ENCODE data around the gene LRRC18. TPM values are rescaled to one million over a fixed set of nuclear protein-coding genes. Genes with fewer than 3 reads are reported as not detected.

The LRRC18 gene
- total and polyA plus RNA-seq, 9 of the 15 experiments (the other 6 are each of a cell fraction or from before 2014, with no cell fraction given) = not detected

- in situ Hi-C loops (cut with MboI) = no loop called here
- Histone ChIP-seq H3K4me1 (replicated peaks in 1 of 2; ENCODE audit: control insufficient read depth in 2 of 2, insufficient read depth in 2 of 2, low read length in 2 of 2) (no peaks in the 10 kb centered on the region), H3K36me3 (ENCODE audit: control insufficient read depth, insufficient read depth, low read length) (no peaks in the 10 kb centered on the region), H3K9me1 (ENCODE audit: control insufficient read depth, insufficient read depth, low read length) (no peaks in the 10 kb centered on the region), H3K79me2 (ENCODE audit: control insufficient read depth, insufficient read depth, low read length) (no peaks in the 10 kb centered on the region), H3K4me2 (ENCODE audit: insufficient read depth, low read length) (no peak overlapping the region), H3K9ac (ENCODE audit: insufficient read depth in 1 of 2, low read depth in 2 of 2, low read length in 2 of 2) (no peak overlapping the region), H3K27me3 (ENCODE audit: control insufficient read depth in 2 of 2, insufficient read depth in 2 of 2, low read length in 2 of 2) (peaks cover 8 to 39% of the 10 kb centered on the region in 2 experiments; a peak in 4 of 5 replicates), H4K20me1 (replicated peaks; ENCODE audit: control insufficient read depth, insufficient read depth, low read length) (no peaks in the 10 kb centered on the region), H3K27ac (ENCODE audit: extremely low read depth, low read depth, low read length) (no peak overlapping the region), H2AFZ (ENCODE audit: low read depth, low read length) (no peak overlapping the region; the same call in 1 of the 2 replicates), H3K9me3 (replicated peaks; ENCODE audit: control insufficient read depth, insufficient read depth, low read depth, low read length) (no peaks in the 10 kb centered on the region), H3K4me3 (no peak overlapping the region)
- FAIRE-seq (no peak), ATAC-seq (no peak), DNase-seq (ENCODE audit: extremely low read depth in 1 of 4, low spot score in 3 of 4) (no peak)
- WGBS (ENCODE audit: insufficient coverage, low coverage, missing lambda C conversion rate) = 7% methylated on average over 8 of the region's 8 CpGs
- no TSS peak for BruUV-seq (replicated peaks)
- ChIA-PET CTCF (ENCODE audit: low intra/inter-chr PET ratio) (no interaction called here), POLR2A (interaction anchor here (0.5 to 0.6 kb wide), 3 partner anchors 16 to 467 kb away, joined by 3 read pairs; no protein-coding TSS in a partner anchor)
- intact Hi-C loops (cut with micrococcal nuclease) = no loop called here
- TF ChIP-seq DNMT1 (IDR thresholded peaks at IDR 0.05) = no peak
Observed at GRCh38 chr10:48899781-48900180, 39.9 kb downstream of the LRRC18 start.

- in situ Hi-C loops (cut with MboI) = no loop called here
- FAIRE-seq = no peak
- Histone ChIP-seq H3K4me2 (ENCODE audit: insufficient read depth, low read length) (no peak overlapping the region), H3K27me3 (ENCODE audit: control insufficient read depth in 2 of 2, insufficient read depth in 2 of 2, low read length in 2 of 2) (peaks cover 8 to 35% of the 10 kb centered on the region in 2 experiments; a peak in 4 of 5 replicates), H2AFZ (ENCODE audit: low read depth, low read length) (no peak overlapping the region), H3K9me1 (ENCODE audit: control insufficient read depth, insufficient read depth, low read length) (no peaks in the 10 kb centered on the region), H3K4me3 (no peak overlapping the region), H3K79me2 (ENCODE audit: control insufficient read depth, insufficient read depth, low read length) (no peaks in the 10 kb centered on the region), H3K9me3 (replicated peaks; ENCODE audit: control insufficient read depth, insufficient read depth, low read depth, low read length) (no peaks in the 10 kb centered on the region), H3K4me1 (replicated peaks in 1 of 2; ENCODE audit: control insufficient read depth in 2 of 2, insufficient read depth in 2 of 2, low read length in 2 of 2) (no peaks in the 10 kb centered on the region), H4K20me1 (replicated peaks; ENCODE audit: control insufficient read depth, insufficient read depth, low read length) (no peaks in the 10 kb centered on the region), H3K27ac (ENCODE audit: extremely low read depth, low read depth, low read length) (no peak overlapping the region), H3K36me3 (ENCODE audit: control insufficient read depth, insufficient read depth, low read length) (no peaks in the 10 kb centered on the region), H3K9ac (ENCODE audit: insufficient read depth in 1 of 2, low read depth in 2 of 2, low read length in 2 of 2) (no peak overlapping the region)
- no peak for DNase-seq (ENCODE audit: extremely low read depth in 1 of 4, low spot score in 3 of 4)
- WGBS (ENCODE audit: insufficient coverage, low coverage, missing lambda C conversion rate) = 18% methylated on average over 1 of the region's 1 CpG
- no peak for ATAC-seq
- ChIA-PET CTCF (ENCODE audit: low intra/inter-chr PET ratio) (no interaction called here), POLR2A (interaction anchor here (0.9 to 1.5 kb wide), 2 partner anchors 16 to 49 kb away, joined by 3 to 4 read pairs; no protein-coding TSS in a partner anchor)
- BruUV-seq (replicated peaks) = no TSS peak
- intact Hi-C loops (cut with micrococcal nuclease) = no loop called here
- TF ChIP-seq CBX5 (IDR thresholded peaks at IDR 0.05; ENCODE audit: borderline replicate concordance, low read depth) (no peak), NUFIP1 (IDR thresholded peaks at IDR 0.05; ENCODE audit: partially characterized antibody) (no peak), ZNF398 (CRISPR knock-in tag; IDR thresholded peaks at IDR 0.05) (no peak), NFATC3 (IDR thresholded peaks at IDR 0.05) (no peak), POLR3A (IDR thresholded peaks at IDR 0.05; ENCODE audit: borderline replicate concordance, extremely low read depth, insufficient read depth, insufficient read length) (no peak), ZNF274 (IDR thresholded peaks at IDR 0.05; ENCODE audit: borderline replicate concordance, low read depth, low read length) (no peak), ATF4 (CRISPR knock-in tag; IDR thresholded peaks at IDR 0.05) (no peak), ZSCAN32 (CRISPR knock-in tag; IDR thresholded peaks at IDR 0.05) (no peak), NR4A1 (CRISPR knock-in tag; IDR thresholded peaks at IDR 0.05) (no peak), NR4A1 (tag; IDR thresholded peaks at IDR 0.05) (no peak), RFX5 (IDR thresholded peaks at IDR 0.05; ENCODE audit: low read depth, low read length) (no peak), ZNF143 (CRISPR knock-in tag; IDR thresholded peaks at IDR 0.05) (no peak), ZNF212 (CRISPR knock-in tag; IDR thresholded peaks at IDR 0.05) (no peak), E2F3 (CRISPR knock-in tag; IDR thresholded peaks at IDR 0.05) (no peak)
Observed at GRCh38 chr10:48898426-48898825, 41.2 kb downstream of the LRRC18 start.

Data from K562 (cell line).